Large intestine (tissue), 3 donors: ENCODE measurements around the gene CEP72. TPM values are rescaled to one million over a fixed set of nuclear protein-coding genes. Genes with fewer than 3 reads are reported as not detected.

ENCODE experiments used
- DNase-seq, 2 donors: peaks; one replicate each; pipeline versions ENCODE4 v3.0.0 to v3.0.0-alpha.2; 2013
- H3K27ac ChIP-seq: one replicate; pipeline ENCODE4 v1.5.1; 2013; ENCODE audit warnings: low read length
- H3K27me3 ChIP-seq: 2 replicates; pipeline ENCODE4 v1.6.1; 2013; ENCODE audit warnings: low read length; ENCODE audit not compliant: control insufficient read depth, insufficient read depth
- H3K36me3 ChIP-seq: 2 replicates; pipeline ENCODE4 v1.6.1; 2013; ENCODE audit warnings: low read length; ENCODE audit not compliant: control insufficient read depth, insufficient read depth
- H3K4me1 ChIP-seq: one replicate; pipeline ENCODE4 v1.6.1; 2013; ENCODE audit warnings: low read length; ENCODE audit not compliant: control insufficient read depth, insufficient read depth
- H3K4me3 ChIP-seq: one replicate; pipeline ENCODE4 v1.5.1; 2013; ENCODE audit warnings: low read length
- H3K9me3 ChIP-seq: one replicate; pipeline ENCODE4 v1.6.1; 2013; ENCODE audit warnings: mild to moderate bottlenecking, low read depth, low read length, moderate library complexity; ENCODE audit not compliant: control insufficient read depth
- WGBS: methylation state at CpG from one replicate; pipeline ENCODE4 v1.1.5; 2013; ENCODE audit warnings: low lambda C conversion rate; ENCODE audit not compliant: insufficient coverage; 5-methylcytosine and 5-hydroxymethylcytosine counted together
- polyA plus RNA-seq: library from polyadenylated mRNA; unstranded; fragments of 120-200 nt; gene quantifications from one replicate; pipeline ENCODE4 v1.2.1, GENCODE V29; 2013

The CEP72 gene
- polyA plus RNA-seq, 1 donor = 8.5 TPM

DNA sequence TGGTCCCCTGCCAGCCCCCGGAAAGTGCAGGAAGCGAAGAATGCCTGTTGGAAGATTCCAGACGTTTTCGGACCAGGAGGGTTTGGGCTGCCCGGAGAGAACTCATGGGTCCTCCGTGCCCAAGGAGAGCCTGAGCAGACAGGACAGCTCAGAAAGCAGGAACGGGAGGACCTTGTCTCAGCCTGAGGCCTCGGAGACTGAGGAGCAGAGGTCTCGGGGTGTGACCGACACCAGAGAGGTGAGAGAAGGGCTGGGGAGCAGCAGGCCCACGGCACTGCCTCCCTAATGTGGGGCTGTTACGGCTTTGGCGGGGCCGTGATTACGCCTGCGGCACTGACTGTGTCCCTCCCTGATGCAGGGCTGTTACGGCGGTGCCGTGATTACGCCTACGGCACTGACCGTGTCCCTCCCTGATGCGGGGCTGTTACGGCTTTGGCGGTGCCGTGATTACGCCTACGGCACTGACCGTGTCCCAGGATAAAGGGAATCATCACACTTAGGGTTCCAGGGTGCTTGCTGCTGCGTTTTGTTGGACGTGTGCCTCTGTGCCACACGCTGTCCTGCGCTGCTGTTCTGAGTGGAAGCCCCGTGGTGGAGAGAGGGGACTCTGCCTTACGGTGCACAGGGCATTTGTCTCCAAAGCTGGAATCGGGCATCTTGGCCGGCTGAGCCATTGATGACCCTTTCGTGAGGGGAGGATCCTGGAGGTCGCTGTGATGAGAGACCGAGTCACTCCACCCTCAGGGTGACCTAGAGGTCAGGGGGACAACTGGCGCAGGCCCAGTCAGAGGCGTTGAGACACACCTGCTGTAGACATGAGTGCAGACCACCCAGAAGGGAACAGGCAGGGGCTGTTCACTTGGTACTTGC lies 25.7 kb downstream of the CEP72 start:
- no peak overlapping the region for H3K27ac ChIP-seq
- H3K27me3 ChIP-seq = no peaks in the 10 kb centered on the region
- no peak overlapping the region for H3K4me3 ChIP-seq
- peaks cover 6% of the 10 kb centered on the region for H3K9me3 ChIP-seq
- H3K4me1 ChIP-seq = no peaks in the 10 kb centered on the region
- peaks cover 75% of the 10 kb centered on the region for H3K36me3 ChIP-seq
- no CpG with 5 or more reads among the region's 42 CpGs for WGBS
- no peak for DNase-seq

DNA sequence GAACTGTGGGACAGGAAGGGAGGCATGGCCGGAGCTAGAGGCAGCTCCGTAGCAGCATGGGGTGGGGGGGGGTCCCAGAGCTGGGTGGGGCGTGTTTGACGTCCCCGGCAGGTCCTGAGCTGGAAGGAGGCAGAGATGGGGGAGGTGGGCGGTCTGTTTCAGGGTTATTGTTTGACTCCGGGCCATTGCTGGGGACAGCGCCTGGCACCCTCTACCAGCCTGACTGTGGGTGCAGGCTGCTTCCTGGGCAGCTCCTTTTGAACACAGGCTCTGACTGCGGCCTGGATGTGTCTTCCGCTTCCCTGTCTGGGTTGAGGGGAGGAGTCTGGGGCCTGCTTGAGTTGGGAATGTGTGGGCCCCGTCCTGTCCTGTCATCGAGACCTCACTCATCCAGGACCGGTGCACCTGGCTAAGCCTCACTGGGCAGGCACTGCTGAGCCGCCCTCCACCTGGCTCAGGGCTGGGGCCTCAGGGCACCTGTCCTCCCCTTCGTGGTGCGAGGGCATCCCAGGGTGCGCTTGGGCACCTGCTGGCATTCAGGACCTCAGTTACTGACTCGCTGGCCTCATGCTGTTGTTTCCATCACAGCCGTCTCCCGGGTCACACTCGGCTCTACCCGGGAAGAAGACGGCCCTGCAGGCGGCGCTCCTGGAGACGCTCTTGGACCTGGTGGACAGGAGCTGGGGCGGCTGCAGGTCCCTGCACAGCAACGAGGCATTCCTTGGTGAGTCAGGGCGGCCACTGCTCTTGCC lies 26.5 kb downstream of the CEP72 start:
- Histone ChIP-seq H3K36me3 (peaks cover 80% of the 10 kb centered on the region), H3K27me3 (no peaks in the 10 kb centered on the region), H3K4me3 (no peak overlapping the region), H3K9me3 (peaks cover 6% of the 10 kb centered on the region), H3K27ac (no peak overlapping the region), H3K4me1 (no peaks in the 10 kb centered on the region)
- DNase-seq = no peak
- WGBS = no CpG with 5 or more reads among the region's 29 CpGs

DNA sequence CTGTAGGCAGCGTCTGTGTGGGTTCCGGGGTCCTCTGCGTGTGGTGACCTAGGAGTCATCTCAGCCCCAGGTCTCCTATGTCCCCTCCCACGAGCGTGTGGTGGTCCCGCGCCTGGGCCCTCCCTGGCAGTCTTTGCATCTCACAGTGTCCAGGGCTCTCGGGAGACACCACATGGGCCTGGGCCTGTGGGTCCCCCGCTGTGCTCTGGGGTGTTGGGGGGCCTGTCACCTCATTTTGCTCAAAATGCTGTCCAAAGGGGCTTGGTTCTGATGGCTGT lies 27.1 kb downstream of the CEP72 start:
- no CpG with 5 or more reads among the region's 9 CpGs for WGBS
- H3K36me3 ChIP-seq = peaks cover 76% of the 10 kb centered on the region
- peaks cover 6% of the 10 kb centered on the region for H3K9me3 ChIP-seq
- no peak for DNase-seq
- no peaks in the 10 kb centered on the region for H3K4me1 ChIP-seq
- no peak overlapping the region for H3K4me3 ChIP-seq
- H3K27ac ChIP-seq = no peak overlapping the region
- no peaks in the 10 kb centered on the region for H3K27me3 ChIP-seq

DNA sequence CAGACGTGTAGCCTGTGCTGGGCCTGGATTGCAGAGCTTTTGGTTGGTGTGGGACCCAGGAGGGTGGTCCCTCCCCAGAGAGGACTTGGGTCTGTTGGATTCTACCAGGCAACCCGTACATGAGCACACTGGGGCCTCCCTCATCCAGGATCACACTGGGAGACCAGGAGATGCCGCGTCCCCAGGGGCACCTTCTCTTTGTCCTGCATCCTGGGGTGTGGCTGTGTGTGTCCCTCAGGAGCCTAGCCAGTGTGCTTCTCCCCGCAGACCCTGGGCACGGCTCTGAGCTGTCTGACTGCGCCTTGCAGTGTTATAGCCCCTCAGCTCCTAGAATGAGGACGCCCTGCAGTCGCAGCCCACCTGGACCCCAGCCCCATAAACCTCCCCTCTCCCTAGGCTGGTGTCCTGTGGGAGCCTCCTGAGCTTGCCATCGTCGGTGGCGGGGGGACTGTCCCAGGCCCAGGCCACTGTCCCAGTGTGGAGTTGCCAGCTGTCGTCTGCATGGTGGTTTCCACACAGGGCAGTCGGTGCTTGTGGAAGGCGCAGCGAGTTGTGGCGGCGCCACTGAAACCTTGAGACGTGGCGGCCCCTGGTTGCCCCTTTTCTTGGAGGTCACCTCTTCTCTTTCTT lies 27.6 kb downstream of the CEP72 start:
- Histone ChIP-seq H3K27me3 (no peaks in the 10 kb centered on the region), H3K27ac (no peak overlapping the region), H3K9me3 (peaks cover 6% of the 10 kb centered on the region), H3K4me3 (no peak overlapping the region), H3K36me3 (peaks cover 71% of the 10 kb centered on the region), H3K4me1 (no peaks in the 10 kb centered on the region)
- no peak for DNase-seq
- no CpG with 5 or more reads among the region's 20 CpGs for WGBS

DNA sequence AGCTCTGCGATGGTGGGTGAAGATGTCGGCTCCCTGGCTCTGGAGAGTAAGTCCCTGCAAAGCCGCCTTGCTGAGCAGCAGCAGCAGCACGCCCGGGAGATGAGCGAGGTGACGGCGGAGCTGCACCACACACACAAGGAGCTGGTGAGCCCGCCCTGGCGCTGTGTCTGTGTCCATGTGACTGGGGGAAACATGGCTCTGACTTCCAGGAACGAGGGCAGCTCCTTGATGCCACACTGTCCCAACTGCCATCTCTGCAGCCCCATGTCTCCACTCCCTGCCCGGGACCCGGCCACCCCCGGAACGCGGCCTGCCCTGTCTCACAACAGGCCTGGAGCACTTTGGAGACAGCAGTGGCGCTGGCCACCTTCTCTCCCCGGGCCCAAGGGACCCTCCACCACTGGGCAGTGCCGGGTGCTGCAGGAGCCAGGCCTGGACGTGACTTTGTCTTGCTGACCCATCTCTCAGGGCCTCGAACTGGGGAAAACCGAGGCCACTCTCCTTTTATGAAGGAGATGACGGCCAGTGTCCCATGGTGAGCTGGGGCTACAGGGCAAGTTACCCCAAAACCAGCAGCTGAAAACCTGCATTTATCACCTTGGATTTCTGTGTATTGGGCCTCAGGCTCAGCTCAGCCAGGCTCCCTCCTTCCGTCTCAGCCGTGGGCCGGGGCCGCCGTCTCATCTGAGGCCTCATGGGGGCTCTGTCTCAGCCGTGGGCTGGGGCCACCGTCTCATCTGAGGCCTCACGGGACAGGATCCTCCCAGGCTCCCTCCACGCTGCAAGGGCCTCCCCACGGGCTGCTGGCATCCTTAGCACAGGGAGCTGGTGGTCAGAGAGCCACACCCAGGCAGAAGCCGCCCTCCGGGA lies 28.6 kb downstream of the CEP72 start:
- Histone ChIP-seq H3K4me1 (no peaks in the 10 kb centered on the region), H3K36me3 (peaks cover 67% of the 10 kb centered on the region), H3K27ac (no peak overlapping the region), H3K27me3 (no peaks in the 10 kb centered on the region), H3K4me3 (no peak overlapping the region), H3K9me3 (peaks cover under 1% of the 10 kb centered on the region)
- no peak for DNase-seq
- no CpG with 5 or more reads among the region's 35 CpGs for WGBS

DNA sequence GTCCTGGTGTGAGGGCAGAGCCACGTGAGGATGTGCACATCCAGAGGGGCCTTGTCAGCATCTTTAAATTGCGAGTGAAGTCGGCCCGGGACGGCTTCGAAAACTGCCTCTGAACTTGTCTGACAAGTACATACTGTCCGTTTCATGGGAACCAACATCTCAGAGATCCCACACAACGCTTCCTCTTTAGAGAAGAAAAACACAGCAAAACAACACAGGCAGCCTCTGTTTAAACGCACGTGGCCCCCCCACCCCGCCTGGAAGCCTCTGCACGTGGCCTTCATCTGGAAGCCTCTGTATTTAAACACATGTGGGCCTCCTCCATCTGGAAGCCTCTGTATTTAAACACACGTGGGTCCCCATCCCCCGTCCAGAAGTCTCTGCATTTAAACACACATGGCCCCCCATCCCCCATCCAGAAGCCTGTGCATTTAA lies 29.2 kb downstream of the CEP72 start:
- Histone ChIP-seq H3K4me3 (no peak overlapping the region), H3K9me3 (no peaks in the 10 kb centered on the region), H3K27me3 (no peaks in the 10 kb centered on the region), H3K27ac (no peak overlapping the region), H3K4me1 (no peaks in the 10 kb centered on the region), H3K36me3 (peaks cover 64% of the 10 kb centered on the region)
- WGBS = no CpG with 5 or more reads among the region's 14 CpGs
- DNase-seq = no peak

DNA sequence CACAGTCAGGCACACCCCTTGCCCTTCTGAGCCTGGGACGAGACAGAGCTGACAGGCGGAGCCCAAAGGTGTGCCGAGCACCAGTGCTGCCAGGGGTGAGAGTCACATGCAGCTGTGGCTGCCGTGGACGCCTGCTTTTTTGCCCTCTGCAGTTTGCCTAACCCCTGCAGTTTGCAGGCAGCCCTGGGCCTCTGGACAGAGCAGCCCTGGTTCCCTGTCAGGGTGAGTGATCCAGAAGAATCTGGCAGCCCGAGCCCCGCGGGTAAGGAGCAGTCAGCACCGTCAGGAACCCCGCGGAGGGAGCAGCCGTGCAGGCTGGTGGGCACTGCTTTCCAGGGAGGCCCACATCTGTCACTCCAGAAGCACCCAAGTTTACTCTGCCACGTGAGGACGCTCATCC lies 30.3 kb downstream of the CEP72 start:
- no peak for DNase-seq
- Histone ChIP-seq H3K27me3 (no peaks in the 10 kb centered on the region), H3K27ac (no peak overlapping the region), H3K4me3 (no peak overlapping the region), H3K36me3 (peaks cover 64% of the 10 kb centered on the region), H3K4me1 (no peaks in the 10 kb centered on the region), H3K9me3 (no peaks in the 10 kb centered on the region)
- WGBS = no CpG with 5 or more reads among the region's 14 CpGs

DNA sequence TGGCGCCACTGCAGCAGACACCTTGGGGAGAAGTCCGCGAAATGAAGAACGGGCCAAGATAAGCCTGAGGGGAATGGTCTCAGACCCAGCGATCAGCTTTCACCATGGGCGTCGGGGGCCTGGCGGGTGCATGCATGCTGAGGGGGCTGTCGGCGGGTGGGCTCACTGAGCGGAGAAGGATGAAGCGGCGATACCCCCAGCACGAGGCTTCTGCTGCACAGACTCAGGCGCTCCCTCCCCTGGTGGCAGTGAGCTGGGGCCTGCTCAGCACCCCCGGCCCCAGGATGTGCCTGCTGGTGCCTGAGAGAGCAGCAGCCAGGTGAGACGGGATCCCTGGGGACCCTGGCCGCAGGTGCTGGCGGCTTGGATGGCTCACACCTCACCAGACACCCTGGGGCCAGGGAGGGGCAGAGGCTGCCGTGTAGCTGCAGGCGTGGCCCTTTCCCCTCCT lies 31.2 kb downstream of the CEP72 start:
- Histone ChIP-seq H3K9me3 (no peaks in the 10 kb centered on the region), H3K27ac (no peak overlapping the region), H3K27me3 (no peaks in the 10 kb centered on the region), H3K4me1 (no peaks in the 10 kb centered on the region), H3K36me3 (peaks cover 60% of the 10 kb centered on the region), H3K4me3 (no peak overlapping the region)
- no peak for DNase-seq
- WGBS = no CpG with 5 or more reads among the region's 21 CpGs

DNA sequence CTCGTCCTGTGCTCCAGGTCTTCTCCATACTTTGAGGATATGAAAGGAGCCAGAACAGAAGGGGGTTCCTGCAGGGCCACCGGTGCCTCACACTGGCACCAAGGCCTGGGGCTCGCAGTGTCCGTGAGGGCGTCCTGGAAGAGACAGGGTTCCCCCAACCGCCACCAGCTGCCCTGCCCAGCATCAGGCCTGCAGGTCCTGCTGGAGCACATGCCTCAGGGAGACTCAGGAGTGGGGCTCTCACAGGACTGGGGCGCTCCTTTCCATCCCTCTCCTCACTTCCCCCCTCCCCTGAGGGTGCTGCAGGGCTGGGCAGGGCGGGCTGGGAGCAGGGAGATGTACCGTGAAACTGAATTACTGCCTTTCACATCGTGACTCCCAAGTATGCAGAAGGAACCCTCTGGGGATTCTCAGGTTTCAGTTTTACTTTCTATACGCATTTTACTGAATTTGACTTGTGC lies 31.7 kb downstream of the CEP72 start:
- Histone ChIP-seq H3K4me1 (no peaks in the 10 kb centered on the region), H3K27me3 (no peaks in the 10 kb centered on the region), H3K36me3 (peaks cover 60% of the 10 kb centered on the region), H3K27ac (no peak overlapping the region), H3K9me3 (no peaks in the 10 kb centered on the region), H3K4me3 (no peak overlapping the region)
- whole genome bisulfite sequencing = 83% methylated on average over 1 of the region's 11 CpGs
- no peak for DNase-seq

DNA sequence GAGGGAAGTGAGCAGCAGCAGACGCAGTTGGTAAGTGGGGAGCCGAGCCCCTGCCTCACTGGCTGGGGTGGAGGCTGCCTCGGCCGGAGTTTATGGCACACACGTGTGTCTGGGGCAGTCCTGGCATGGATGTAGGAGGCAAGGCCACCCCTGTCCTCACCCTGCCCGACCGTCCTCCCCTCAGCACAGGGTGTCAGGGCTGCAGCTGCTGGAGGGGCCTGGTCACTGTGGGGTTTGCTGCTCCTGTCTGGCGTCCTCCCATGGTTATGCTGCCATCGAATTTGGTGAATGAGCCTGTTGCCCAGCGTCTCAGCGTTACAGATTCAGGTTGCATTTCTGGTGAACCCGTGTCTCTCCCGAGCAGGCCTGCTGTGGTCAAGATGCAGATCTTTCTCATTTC lies 32.4 kb downstream of the CEP72 start:
- no peak for DNase-seq
- no CpG with 5 or more reads among the region's 13 CpGs for WGBS
- peaks cover 55% of the 10 kb centered on the region for H3K36me3 ChIP-seq
- H3K27ac ChIP-seq = no peak overlapping the region
- H3K4me1 ChIP-seq = no peaks in the 10 kb centered on the region
- H3K9me3 ChIP-seq = peaks cover 2% of the 10 kb centered on the region
- no peak overlapping the region for H3K4me3 ChIP-seq
- no peaks in the 10 kb centered on the region for H3K27me3 ChIP-seq
